Naive thymus-derived CD4-positive, alpha-beta T cell (primary cell): ENCODE measurements around the gene KCTD1. TPM values are rescaled to one million over a fixed set of nuclear protein-coding genes. Genes with fewer than 3 reads are reported as not detected.

Experiments used
- ATAC-seq: fragments of 150-1000 bp; cut with Tn5 transposase; 2 replicates; pipeline ENCODE4 v1.10.0; 2021; ENCODE audit warnings: mild to moderate bottlenecking, moderate library complexity
- CTCF ChIA-PET: fragments of 350-600 bp; sonication (Branson Sonifier 250); formaldehyde crosslinking; loops from one replicate; lab custom pipeline; 2021; ENCODE audit warnings: antibody characterized with exemption; lab: Charles Lee
- POLR2A ChIA-PET: fragments of 350-600 bp; sonication (Branson Sonifier 250); formaldehyde crosslinking; loops from one replicate; lab custom pipeline; 2021; ENCODE audit warnings: antibody characterized with exemption, inconsistent platforms; lab: Charles Lee
- DNase-seq, 9 donors: peaks; one replicate each; pipeline versions ENCODE4 v3.0.0 to v3.0.0-alpha.2; 2020 to 2022; ENCODE audit warnings: mixed read lengths in 1 of 9
- H3K27ac ChIP-seq: one replicate; pipeline ENCODE4 v1.7.0; 2013; ENCODE audit warnings: mild to moderate bottlenecking, low read depth, low read length, moderate library complexity
- H3K27me3 ChIP-seq, 2 donors: one replicate each; pipeline ENCODE4 v1.7.0; 2013; ENCODE audit warnings: low read length in 2 of 2, mild to moderate bottlenecking in 2 of 2, moderate library complexity in 2 of 2; ENCODE audit not compliant: control insufficient read depth in 2 of 2, insufficient read depth in 2 of 2
- H3K36me3 ChIP-seq, 3 experiments: 1 replicate in 2 of 3; 2 replicates in 1 of 3; pipeline ENCODE4 v1.7.0; 2013; ENCODE audit warnings: low read length in 3 of 3, mild to moderate bottlenecking in 3 of 3, moderate library complexity in 1 of 3; ENCODE audit not compliant: insufficient read depth in 3 of 3, control insufficient read depth in 2 of 3
- H3K4me1 ChIP-seq, 2 donors: one replicate each; pipeline ENCODE4 v1.7.0; 2013; ENCODE audit warnings: low read length in 2 of 2, mild to moderate bottlenecking in 2 of 2, moderate library complexity in 1 of 2; ENCODE audit not compliant: control insufficient read depth in 2 of 2, insufficient read depth in 2 of 2
- H3K4me3 ChIP-seq: 2 replicates; pipeline ENCODE4 v1.7.0; 2013; ENCODE audit warnings: mild to moderate bottlenecking, low read length
- H3K9me3 ChIP-seq, 3 experiments: 1 replicate in 2 of 3; 2 replicates in 1 of 3; pipeline ENCODE4 v1.7.0; 2013; ENCODE audit warnings: low read length in 3 of 3; ENCODE audit not compliant: control insufficient read depth in 2 of 3
- H3K27ac Mint-ChIP-seq, 9 donors: one replicate each; pipeline ENCODE4 v1.8.0; 2020 to 2022; ENCODE audit warnings: mixed read lengths in 9 of 9, mild to moderate bottlenecking in 8 of 9, moderate library complexity in 5 of 9, inconsistent platforms in 2 of 9
- H3K27me3 Mint-ChIP-seq, 5 donors: one replicate each; pipeline ENCODE4 v1.8.0; 2021 to 2022; ENCODE audit warnings: mixed read lengths in 5 of 5, mild to moderate bottlenecking in 1 of 5
- H3K36me3 Mint-ChIP-seq, 5 donors: one replicate each; pipeline ENCODE4 v1.8.0; 2020 to 2022; ENCODE audit warnings: mixed read lengths in 5 of 5, mild to moderate bottlenecking in 3 of 5, inconsistent platforms in 1 of 5
- H3K4me1 Mint-ChIP-seq, 7 donors: one replicate each; pipeline ENCODE4 v1.8.0; 2020 to 2022; ENCODE audit warnings: mixed read lengths in 7 of 7, mild to moderate bottlenecking in 3 of 7, inconsistent platforms in 1 of 7
- H3K4me3 Mint-ChIP-seq, 10 donors: one replicate each; pipeline ENCODE4 v1.8.0; 2020 to 2022; ENCODE audit warnings: mild to moderate bottlenecking in 10 of 10, mixed read lengths in 10 of 10, moderate library complexity in 6 of 10, inconsistent platforms in 2 of 10
- H3K9me3 Mint-ChIP-seq, 11 donors: one replicate each; pipeline ENCODE4 v1.8.0; 2020 to 2022; ENCODE audit warnings: mixed read lengths in 11 of 11, mild to moderate bottlenecking in 4 of 11, inconsistent platforms in 1 of 11, moderate library complexity in 1 of 11
- intact Hi-C, 2 donors: fragments of 100-400 bp; cut with micrococcal nuclease; formaldehyde crosslinking; loops; one replicate each; pipeline ENCODE4 v1.15.1; 2023
- polyA plus RNA-seq, 2 donors: library from polyadenylated mRNA; unstranded; fragments of 300-500 nt; fragmentation: Illumina TruSeq; gene quantifications; one replicate each; pipeline ENCODE4 v1.2.3, GENCODE V29; 2021
- total RNA-seq, 6 experiments: library from RNA in 5 of 6; stranded (reverse) in 5 of 6; gene quantifications; 1 replicate in 5 of 6; 2 replicates in 1 of 6; pipeline ENCODE4 v1.2.3 and lab custom pipeline; 2021 to 2026

Gene KCTD1
- total and polyA plus RNA-seq, 7 experiments from 2014 or later, result 0.19 to 4.5 (median 2.4) TPM

GRCh38 chr18:26409091-26409490, 139.3 kb downstream of the KCTD1 start:
- H3K27ac ChIP-seq, result no peak overlapping the region
- Mint-ChIP-seq H3K9me3 (no peaks in the 10 kb centered on the region), H3K4me3 (no peak overlapping the region), H3K27ac (no peak overlapping the region), H3K27me3 (no peaks in the 10 kb centered on the region), H3K36me3 (no peaks in the 10 kb centered on the region), H3K4me1 (peaks cover 0 to 2% (median 0%) of the 10 kb centered on the region in 7 donors)
- H3K36me3 ChIP-seq, result no peaks in the 10 kb centered on the region
- H3K4me3 ChIP-seq, result no peak overlapping the region
- no peaks in the 10 kb centered on the region for H3K27me3 ChIP-seq
- ChIA-PET POLR2A (no interaction called here), CTCF (no interaction called here)
- intact Hi-C loops, result no loop called here
- ATAC-seq, result no peak
- DNase-seq, result no peak
- H3K9me3 ChIP-seq, result no peaks in the 10 kb centered on the region
- H3K4me1 ChIP-seq, result no peaks in the 10 kb centered on the region

- H3K36me3 ChIP-seq, result no peaks in the 10 kb centered on the region
- ChIA-PET POLR2A (no interaction called here), CTCF (no interaction called here)
- H3K4me3 ChIP-seq, result no peak overlapping the region
- intact Hi-C loops, result no loop called here
- no peaks in the 10 kb centered on the region for H3K9me3 Mint-ChIP-seq
- no peak overlapping the region for H3K4me3 Mint-ChIP-seq
- no peaks in the 10 kb centered on the region for H3K9me3 ChIP-seq
- DNase-seq (no peak), ATAC-seq (no peak)
- H3K4me1 ChIP-seq, result no peaks in the 10 kb centered on the region
- no peak overlapping the region for H3K27ac ChIP-seq
- no peaks in the 10 kb centered on the region for H3K27me3 ChIP-seq
- no peak overlapping the region for H3K27ac Mint-ChIP-seq
- H3K36me3 Mint-ChIP-seq, result no peaks in the 10 kb centered on the region
- no peaks in the 10 kb centered on the region for H3K27me3 Mint-ChIP-seq
- peaks cover 0 to 2% (median 0%) of the 10 kb centered on the region in 7 donors for H3K4me1 Mint-ChIP-seq
Measured at GRCh38 chr18:26407736-26408601, 140.4 kb downstream of the KCTD1 start.

GRCh38 chr18:26406854-26407517, 141.4 kb downstream of the KCTD1 start:
- Histone ChIP-seq H3K27ac (no peak overlapping the region), H3K4me3 (no peak overlapping the region), H3K27me3 (no peaks in the 10 kb centered on the region), H3K9me3 (no peaks in the 10 kb centered on the region), H3K36me3 (no peaks in the 10 kb centered on the region), H3K4me1 (no peaks in the 10 kb centered on the region)
- no peaks in the 10 kb centered on the region for H3K27me3 Mint-ChIP-seq
- H3K36me3 Mint-ChIP-seq, result peaks cover 0 to 4% (median 0%) of the 10 kb centered on the region in 5 donors
- CTCF ChIA-PET, result no interaction called here
- intact Hi-C loops, result no loop called here
- ATAC-seq, result no peak
- peaks cover 0 to 2% (median 0%) of the 10 kb centered on the region in 7 donors for H3K4me1 Mint-ChIP-seq
- no peak overlapping the region for H3K27ac Mint-ChIP-seq
- no peak overlapping the region for H3K4me3 Mint-ChIP-seq
- DNase-seq, result no peak
- H3K9me3 Mint-ChIP-seq, result no peaks in the 10 kb centered on the region
- POLR2A ChIA-PET, result no interaction called here

GRCh38 chr18:26406324-26406723, 142.0 kb downstream of the KCTD1 start:
- H3K4me3 Mint-ChIP-seq, result no peak overlapping the region
- peaks cover 0 to 4% (median 0%) of the 10 kb centered on the region in 5 donors for H3K36me3 Mint-ChIP-seq
- Histone ChIP-seq H3K27me3 (no peaks in the 10 kb centered on the region), H3K4me1 (no peaks in the 10 kb centered on the region), H3K4me3 (no peak overlapping the region), H3K9me3 (no peaks in the 10 kb centered on the region), H3K27ac (no peak overlapping the region), H3K36me3 (no peaks in the 10 kb centered on the region)
- H3K9me3 Mint-ChIP-seq, result no peaks in the 10 kb centered on the region
- intact Hi-C loops, result no loop called here
- H3K4me1 Mint-ChIP-seq, result peaks cover 0 to under 1% (median 0%) of the 10 kb centered on the region in 7 donors
- ChIA-PET POLR2A (no interaction called here), CTCF (no interaction called here)
- no peak overlapping the region for H3K27ac Mint-ChIP-seq
- DNase-seq (no peak), ATAC-seq (no peak)
- H3K27me3 Mint-ChIP-seq, result no peaks in the 10 kb centered on the region

- Histone ChIP-seq H3K27me3 (no peaks in the 10 kb centered on the region), H3K4me1 (no peaks in the 10 kb centered on the region), H3K9me3 (no peaks in the 10 kb centered on the region), H3K4me3 (no peak overlapping the region), H3K36me3 (no peaks in the 10 kb centered on the region), H3K27ac (no peak overlapping the region)
- Mint-ChIP-seq H3K4me3 (no peak overlapping the region), H3K4me1 (no peaks in the 10 kb centered on the region), H3K27ac (no peak overlapping the region), H3K9me3 (no peaks in the 10 kb centered on the region), H3K27me3 (no peaks in the 10 kb centered on the region), H3K36me3 (peaks cover 0 to 4% (median 0%) of the 10 kb centered on the region in 5 donors)
- intact Hi-C loops, result no loop called here
- POLR2A ChIA-PET, result no interaction called here
- CTCF ChIA-PET, result no interaction called here
- DNase-seq (no peak), ATAC-seq (no peak)
Measured at GRCh38 chr18:26405190-26405801, 143.1 kb downstream of the KCTD1 start.
